SW480 (cell line): Measurements from ENCODE around the gene SLIT3.

Experiments used
- DNase-seq: peaks from one replicate; pipeline ENCODE4 v3.0.0-alpha.2; 2016; ENCODE audit warnings: low spot score

SLIT3 gene

GRCh38 chr5:168669668-168670378 is 631.1 kb downstream of the SLIT3 start:
- DNase-seq = no peak

- DNase-seq = no peak
These were observed 631.8 kb downstream of the SLIT3 start for GRCh38 chr5:168669156-168669555.

GRCh38 chr5:168668078-168668477 is 632.9 kb downstream of the SLIT3 start:
- no peak for DNase-seq

DNA sequence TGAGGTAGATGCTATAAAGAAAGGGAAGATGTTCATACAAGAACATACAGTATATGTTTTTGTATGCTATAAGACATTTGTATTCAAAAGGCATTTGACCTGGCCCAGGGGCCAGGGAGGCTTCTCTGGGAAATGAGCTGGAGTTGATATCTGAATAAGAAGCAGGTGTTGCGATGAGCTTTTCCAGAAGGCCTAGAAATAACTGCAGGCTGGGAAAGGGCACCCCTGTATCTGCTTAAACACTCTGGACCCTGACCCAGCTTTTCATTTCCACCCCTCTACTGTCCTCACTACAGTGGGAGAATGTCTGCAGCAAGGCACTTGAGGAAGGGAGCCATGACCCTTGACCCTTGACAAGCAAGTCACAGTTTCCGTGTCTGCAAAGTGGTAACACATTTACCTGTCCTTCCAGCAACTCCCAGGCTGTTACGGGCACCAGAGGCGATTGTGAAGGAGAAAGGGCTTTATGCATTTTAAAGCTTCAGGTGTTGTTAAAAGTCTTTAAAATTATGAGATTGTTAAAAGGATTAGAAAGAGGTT is 633.6 kb downstream of the SLIT3 start:
- DNase-seq = no peak

GRCh38 chr5:168666356-168666755 is 634.6 kb downstream of the SLIT3 start:
- no peak for DNase-seq

GRCh38 chr5:168663276-168664004 is 637.5 kb downstream of the SLIT3 start:
- no peak for DNase-seq

GRCh38 chr5:168661593-168662485 is 639.1 kb downstream of the SLIT3 start:
- no peak for DNase-seq

GRCh38 chr5:168660691-168661090 is 640.2 kb downstream of the SLIT3 start:
- DNase-seq = no peak

- no peak for DNase-seq
These were observed 641.6 kb downstream of the SLIT3 start for GRCh38 chr5:168659286-168659847.

- DNase-seq = no peak
These were observed 642.5 kb downstream of the SLIT3 start for GRCh38 chr5:168658394-168658793.

- DNase-seq = peak; percentile 43
These were observed 644.3 kb downstream of the SLIT3 start for GRCh38 chr5:168656633-168657032.

DNA sequence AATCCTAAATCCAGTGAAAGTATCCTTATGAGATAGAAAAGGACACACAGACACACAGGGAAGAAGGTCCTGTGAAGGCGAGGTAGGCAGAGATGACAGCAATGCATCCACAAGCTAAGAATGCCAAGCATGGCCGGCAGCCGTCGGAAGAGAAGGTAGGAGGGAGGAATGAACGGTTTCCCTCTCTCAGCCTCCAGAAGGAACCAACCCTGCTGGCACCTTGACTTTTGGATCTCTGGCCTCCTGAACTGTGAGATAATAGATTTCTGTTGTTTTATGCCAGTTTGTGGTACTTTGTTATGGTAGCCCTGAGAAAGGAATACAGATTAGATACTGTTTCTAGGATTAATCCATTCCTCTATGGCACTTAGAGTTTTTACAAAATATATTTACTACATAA is 645.6 kb downstream of the SLIT3 start:
- DNase-seq = no peak

GRCh38 chr5:168654211-168654721 is 646.7 kb downstream of the SLIT3 start:
- DNase-seq = no peak

DNA sequence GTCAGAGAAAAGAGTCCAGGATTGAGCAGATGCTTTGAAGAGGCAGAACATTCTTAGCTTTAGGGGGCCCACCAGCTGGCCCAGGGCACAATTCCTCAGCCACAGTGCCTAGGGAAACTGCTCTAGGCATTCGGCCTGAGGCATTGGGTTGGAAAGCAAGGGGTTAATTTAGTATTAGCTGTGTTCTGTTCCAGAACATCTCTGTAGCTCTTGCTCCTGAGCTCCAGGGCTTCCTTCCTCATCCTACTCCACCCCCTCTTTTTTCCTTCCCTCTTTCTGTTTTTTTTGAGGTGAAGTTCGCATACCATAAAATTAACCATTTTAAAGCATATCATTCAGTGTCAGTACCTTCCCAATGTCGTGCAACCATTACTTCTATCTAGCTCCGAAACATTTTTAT is 647.3 kb downstream of the SLIT3 start:
- no peak for DNase-seq

DNA sequence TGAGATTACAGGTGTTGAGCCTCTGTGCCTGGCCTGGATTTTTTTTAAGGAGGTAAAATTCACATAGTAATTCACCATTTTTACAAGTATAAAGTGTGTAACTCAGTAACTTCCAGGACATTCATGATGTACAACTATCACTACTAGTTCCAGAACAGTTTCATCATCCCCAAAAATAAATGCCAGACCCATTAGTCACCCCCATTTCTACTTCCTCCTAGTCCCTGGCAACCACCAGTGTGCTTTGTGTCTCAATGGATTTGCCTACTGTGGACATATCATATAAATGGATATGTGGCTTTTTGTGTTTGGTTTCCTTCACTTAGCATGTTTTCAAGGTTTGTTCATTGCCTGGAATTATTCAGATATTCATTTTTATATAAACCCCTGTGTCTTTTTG is 649.3 kb downstream of the SLIT3 start:
- peak; percentile 90 for DNase-seq

- DNase-seq = no peak
These were observed 651.6 kb downstream of the SLIT3 start for GRCh38 chr5:168649306-168649705.

GRCh38 chr5:168648576-168648975 is 652.4 kb downstream of the SLIT3 start:
- no peak for DNase-seq

GRCh38 chr5:168648016-168648415 is 652.9 kb downstream of the SLIT3 start:
- no peak for DNase-seq

DNA sequence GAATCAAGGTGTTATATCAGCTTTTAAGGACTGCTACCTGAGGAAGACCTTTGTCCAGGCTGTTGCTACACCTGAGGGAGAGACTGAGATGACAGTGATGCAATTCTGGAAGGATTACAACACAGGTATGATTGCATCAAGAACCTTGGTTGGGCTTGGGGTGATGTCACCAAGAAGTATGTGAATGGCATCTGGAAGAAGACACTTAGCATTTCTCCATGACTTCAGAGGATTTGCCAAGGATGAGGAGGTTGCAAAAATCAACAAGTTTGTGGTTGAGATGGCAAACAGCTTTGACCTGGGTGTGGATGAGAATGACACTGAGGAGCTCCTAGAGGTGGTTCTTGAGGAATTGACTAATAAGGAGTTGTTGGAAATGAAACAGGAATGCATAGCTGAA is 653.9 kb downstream of the SLIT3 start:
- no peak for DNase-seq

GRCh38 chr5:168646335-168646734 is 654.6 kb downstream of the SLIT3 start:
- DNase-seq = no peak

DNA sequence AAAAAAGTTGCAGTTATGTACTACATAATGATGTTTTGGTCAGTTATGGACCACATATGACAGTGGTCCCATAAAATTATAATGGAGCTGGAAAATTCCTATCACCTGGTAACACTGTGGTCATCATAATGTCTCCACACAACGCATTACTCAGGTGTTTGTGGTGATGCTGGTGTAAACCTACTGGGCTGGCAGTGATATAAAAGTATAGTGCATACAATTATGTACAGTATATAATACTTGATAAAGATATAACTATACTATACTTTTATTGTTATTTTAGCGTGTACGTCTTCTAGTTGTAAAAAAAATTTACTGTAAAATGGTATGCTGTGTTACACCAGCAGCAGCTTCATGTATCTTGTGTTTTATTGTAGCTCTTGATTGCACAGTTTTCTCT is 655.7 kb downstream of the SLIT3 start:
- DNase-seq = no peak

DNA sequence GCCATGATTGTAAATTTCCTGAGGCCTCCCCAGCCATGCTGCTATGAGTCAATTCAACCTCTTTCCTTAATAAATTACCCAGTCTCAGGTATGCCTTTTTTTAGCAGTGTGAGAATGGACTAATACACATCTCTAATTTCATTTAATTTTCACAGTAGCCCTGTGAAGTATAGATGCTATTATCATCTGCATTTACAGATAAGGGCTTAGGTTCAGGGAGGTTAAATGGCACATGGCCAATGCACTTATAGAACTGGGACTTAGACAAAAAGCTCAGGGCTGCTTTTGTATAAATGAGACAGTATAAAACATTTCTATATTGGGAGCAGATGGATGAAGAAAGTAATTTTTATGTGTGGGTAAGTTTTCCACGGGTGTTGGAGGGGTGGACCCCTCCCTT is 658.9 kb downstream of the SLIT3 start:
- no peak for DNase-seq
